CD4-positive, alpha-beta T cell treated with Interleukin-17A for 1 hour (primary cell): Measurements from ENCODE around the gene BPTF.
"Not testable (repeated sequence)": the region's sequence is repeated elsewhere in the genome, so short reads cannot be mapped to it uniquely, and the experiment has no call there.

Experiments
- DNase-seq: peaks from one replicate; pipeline ENCODE4 v3.0.0-alpha.2; 2020

Gene BPTF

DNA sequence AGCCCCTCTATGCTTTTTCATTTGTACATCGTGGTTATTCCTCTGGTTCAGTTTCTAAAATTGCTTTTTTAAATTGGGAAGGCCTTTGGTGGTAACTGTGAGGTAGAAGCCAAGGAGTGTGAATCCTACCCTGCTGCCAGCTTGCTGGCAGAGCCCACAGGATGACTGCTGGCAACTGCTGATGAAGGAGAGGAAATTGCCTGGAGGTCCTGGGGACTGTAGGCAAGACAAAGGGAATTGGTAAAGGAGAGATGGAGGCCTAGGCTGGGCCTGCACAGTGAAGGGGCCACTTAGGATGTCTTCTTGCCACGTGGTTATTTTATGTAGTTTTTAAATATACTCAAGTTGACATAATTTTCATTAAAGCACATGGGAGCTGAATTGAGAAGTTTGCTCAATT lies 155.2 kb downstream of the BPTF start:
- no peak for DNase-seq

- not testable (repeated sequence) for DNase-seq
Measured at GRCh38 chr17:67980883-67981282, 155.6 kb downstream of the BPTF start.

- DNase-seq: no peak
Measured at GRCh38 chr17:67982034-67982640, 156.8 kb downstream of the BPTF start.

GRCh38 chr17:67982686-67983382 lies 157.5 kb downstream of the BPTF start:
- DNase-seq: no peak

- no peak for DNase-seq
Measured at GRCh38 chr17:67983383-67983688, 158.0 kb downstream of the BPTF start.

- DNase-seq: no peak
Measured at GRCh38 chr17:67990909-67991308, 165.6 kb downstream of the BPTF start.

DNA sequence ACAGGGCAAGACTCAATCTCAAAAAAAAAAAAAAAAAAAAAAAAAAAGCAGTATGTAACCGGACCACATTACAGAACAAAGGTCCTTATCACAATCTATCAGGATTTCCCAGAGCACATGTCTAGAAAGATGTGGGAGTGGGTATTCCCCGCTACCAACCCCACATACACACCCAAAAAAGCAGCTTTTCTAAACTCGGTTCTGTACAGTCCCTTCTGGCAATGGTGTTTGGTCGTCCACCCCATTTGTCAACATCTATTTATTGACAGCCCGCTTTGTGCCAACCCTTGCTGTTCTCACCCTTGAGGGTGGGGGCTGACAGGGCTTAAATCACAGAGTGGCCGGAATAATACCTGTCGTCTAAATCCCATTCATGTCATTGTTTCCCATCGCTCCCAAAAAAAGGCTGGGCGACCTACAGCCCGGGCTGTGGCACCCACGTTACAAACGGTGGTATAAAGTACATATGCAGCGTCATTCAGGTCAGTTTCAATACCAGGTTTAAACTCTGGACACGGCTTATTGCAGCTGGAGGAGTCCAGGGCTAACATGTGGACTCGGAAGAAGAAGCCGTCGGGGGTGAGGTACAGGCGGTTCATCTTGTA lies 167.3 kb downstream of the BPTF start:
- DNase-seq: peak; percentile 35

DNA sequence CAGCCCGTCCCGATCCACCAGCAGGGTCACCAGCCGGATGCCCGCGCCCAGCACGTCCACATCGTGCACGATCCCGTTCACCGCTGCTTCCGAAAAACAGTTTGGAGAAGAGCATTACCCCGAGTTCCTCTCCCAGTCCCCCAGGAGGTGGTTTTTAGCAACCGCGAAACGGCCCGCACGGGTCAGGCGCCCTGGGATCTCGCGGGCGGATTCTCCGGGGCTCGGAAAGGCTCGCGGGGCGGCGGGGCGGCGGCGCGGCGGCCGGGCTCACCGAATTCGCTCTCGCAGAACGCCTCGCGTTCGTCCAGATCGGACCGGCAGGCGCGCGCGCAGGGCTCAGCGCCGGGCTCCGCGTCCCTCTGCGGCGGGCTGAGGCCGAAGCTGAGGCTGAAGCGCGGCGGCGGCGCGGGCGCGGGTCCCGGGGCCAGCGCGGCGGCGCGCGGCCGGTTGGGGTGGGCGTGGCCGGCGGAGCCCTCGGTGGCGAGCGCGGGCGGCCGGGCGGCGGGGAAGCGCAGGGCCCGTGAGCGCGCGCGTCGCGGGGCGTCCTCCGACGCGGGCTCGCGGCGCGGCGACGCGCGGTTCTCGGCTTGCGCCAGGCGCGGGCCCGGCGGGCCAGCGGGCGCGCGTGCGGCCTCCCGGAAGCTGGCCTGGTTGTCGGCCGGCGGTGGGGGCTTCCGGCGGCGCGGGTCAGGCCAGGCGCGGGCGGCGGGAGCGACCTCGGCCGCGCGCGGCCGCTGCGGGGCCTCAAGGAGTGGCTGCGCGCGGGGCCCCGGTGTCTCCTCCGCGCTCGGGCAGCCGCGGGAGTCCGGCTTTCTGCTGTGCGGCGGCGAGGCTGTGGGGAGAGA lies 168.1 kb downstream of the BPTF start:
- DNase-seq: peak; percentile 71

DNA sequence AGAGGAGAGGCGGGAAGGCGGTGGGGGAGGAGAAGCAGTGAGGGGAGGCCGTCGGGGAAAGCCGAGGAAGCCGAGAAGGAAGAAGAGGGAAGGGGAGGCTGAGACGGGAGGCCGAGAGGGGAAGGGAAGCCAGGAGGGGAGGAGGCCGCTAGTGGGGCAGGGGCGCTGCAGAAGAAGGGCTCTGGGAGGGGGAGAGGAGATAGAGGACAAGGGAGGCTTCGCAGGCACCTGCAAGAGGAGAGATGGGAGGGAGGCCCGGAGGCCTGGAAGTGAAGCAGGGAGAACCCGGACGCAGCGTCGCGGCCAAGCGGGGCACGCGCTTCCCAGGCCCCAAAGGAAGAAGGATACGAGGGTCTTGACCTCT lies 168.7 kb downstream of the BPTF start:
- no peak for DNase-seq

DNA sequence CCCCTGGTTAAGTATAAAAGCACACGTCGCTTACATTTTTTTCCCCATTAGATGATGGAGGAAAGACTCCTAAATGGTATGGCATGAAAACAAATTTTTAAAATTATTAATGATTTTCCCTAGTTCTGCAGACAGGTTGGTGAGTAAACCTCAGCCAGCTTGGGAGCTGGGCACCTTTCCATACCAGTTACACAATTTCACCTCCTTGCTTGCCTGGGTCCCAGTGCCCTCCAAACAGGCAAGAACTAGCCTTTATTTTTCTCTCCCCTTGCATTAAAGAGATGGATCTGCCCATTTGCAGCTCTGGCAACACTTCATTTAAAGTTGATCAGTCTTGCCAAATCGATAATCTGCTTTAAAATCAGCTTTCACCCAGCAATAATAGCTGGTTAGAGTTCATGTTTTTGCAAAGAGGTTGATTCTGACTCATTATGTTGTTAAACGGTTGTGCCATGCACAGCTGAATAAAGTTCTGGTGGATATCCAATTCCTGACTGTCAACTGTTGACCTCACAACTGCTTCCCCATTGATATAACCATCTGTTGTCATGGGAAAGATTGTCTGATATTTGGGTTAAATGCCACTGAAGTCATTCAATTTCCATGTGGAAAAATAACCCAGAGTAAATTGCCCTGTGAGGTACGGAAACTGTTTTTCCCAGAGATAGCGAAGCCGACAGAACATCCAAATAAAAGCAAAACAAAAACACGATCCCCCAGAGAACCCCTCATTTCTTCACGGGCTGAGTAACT lies 169.7 kb downstream of the BPTF start:
- no peak for DNase-seq

DNA sequence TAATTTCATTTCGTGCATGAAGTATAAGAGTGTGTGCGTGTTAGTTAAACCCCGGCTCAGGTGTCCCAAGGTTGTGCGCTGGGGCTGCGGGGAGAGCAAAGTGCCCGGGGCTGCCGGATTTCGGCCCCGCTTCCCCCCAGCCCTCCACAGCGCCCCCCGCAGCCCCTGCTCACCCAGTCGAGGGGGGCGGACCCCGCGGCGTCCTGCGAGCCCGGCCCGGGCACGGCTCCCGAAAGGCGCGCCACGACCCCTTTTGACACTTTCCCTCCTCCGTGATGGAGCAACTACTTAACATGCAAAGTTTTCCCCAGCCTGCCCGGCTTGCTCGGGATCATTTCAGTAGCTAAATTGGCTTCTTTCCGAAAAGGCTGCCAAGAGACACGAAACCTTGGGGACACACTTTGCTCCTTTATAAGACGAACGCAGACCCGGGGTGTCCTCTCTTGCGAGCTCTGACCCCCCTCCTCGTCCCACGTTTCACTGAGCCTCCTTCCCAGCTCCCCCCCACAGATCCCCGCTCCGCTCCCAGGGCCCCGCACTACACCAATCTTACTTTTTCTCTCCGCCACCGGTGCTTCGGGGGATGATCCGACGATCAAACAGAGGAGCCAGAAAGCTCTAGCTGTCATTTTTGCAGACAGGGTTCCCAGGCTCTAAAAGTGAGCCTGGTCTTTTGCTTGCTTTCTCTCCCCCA lies 170.4 kb downstream of the BPTF start:
- DNase-seq: peak; percentile 13

- not testable (repeated sequence) for DNase-seq
Measured at GRCh38 chr17:67996301-67997171, 171.2 kb downstream of the BPTF start, which contains the start of gene C17orf58. C17orf58 (minus strand) TSS chr17:67996469; CDS start chr17:67996198, 271 bp downstream.

GRCh38 chr17:67998466-67998865 lies 173.2 kb downstream of the BPTF start:
- no peak for DNase-seq

GRCh38 chr17:67999291-67999911 lies 174.1 kb downstream of the BPTF start:
- DNase-seq: no peak

- DNase-seq: no peak
Measured at GRCh38 chr17:68004201-68004600, 178.9 kb downstream of the BPTF start.

DNA sequence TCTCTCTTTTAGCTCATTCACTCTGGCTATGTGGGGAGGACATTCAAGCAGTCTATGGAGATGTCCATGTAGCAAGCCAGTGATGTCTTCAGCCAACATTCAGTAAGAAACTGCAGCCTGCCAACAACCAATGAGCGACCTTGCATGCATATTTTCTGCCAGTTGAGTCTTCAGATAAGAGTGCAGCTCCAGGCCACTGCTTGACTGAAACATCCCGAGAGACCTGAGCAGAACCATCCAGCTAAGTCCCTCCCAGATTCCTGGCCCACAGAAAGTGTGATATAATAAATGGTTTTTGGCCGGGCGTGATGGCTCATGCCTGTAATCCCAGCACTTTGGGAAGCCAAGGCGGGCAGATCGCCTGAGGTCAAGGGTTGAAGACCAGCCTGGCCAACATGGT lies 181.5 kb downstream of the BPTF start:
- no peak for DNase-seq

DNA sequence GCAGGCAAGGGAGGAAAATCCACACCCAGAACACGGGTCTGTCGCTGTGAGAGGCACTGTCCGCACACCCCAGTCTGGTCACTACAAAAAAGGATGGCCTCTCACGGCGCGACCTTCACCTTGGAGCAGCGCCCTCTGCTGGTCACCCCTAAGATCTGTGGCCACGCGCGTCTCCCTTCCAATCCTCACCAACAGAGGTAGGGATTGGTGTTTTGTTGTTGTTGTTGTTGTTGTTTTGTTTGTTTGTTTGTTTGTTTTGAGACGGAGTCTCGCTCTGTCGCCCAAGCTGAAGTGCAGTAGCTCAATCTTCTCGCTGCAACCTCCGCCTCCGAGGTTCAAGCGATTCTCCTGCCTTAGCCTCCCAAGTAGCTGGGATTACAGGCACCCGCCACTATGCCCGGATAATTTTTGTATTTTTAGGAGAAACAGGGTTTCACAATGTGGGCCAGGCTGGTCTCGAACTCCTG lies 185.9 kb downstream of the BPTF start:
- peak; percentile 63 for DNase-seq

GRCh38 chr17:68013385-68013784 lies 188.1 kb downstream of the BPTF start:
- no peak for DNase-seq

DNA sequence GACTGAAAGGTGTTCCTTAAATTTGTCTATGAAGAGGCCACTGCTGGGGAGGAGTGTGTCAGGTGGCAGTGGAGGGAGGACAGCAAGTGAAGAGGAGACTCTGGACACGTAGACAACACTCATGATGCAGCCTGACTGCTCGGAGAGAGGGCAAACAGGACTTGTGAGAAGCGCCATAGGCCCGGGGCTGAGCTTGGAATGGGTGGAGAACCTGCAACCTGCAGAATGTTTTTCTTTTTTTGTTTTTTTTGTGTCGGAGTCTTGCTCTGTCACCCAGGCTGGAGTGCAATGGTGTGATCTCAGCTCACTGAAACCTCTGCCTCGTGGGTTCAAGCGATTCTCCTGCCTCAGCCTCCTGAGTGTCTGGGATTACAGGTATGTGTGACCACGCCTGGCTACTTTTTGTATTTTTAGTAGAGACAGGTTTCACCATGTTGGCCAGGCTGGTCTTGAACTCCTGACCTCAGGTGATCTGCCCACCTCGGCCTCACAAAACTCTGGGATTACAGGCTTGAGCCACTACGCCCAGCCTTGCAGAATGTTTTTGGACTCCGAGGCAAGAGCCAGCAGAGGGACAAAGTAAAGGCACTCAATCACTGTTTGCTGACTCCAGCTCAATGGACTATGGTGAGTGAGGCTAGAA lies 189.9 kb downstream of the BPTF start:
- DNase-seq: no peak

DNA sequence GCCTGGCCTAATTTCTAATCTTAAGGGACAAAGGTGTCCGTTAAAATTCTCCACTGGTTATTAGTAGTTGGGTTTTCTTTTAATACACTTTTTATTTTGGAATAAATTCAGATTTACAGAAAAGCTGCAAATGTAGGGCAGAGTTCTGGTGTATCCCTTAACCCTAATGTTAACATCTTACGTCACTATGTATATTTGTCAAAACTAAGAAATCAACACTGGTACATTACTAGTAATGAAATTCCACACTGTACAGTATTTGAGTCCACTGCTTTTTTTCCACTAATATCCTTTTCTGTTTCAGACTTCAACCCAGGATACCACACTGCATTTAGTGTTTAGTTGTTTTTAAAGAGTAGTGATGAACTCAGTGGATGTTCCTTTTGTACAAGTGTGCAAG lies 191.5 kb downstream of the BPTF start:
- DNase-seq: no peak
